HG02642 (cell line): ENCODE measurements around the gene HJV.

Source experiments
- ATAC-seq: cut with Tn5 transposase; IDR thresholded peaks from one replicate; pipeline ENCODE4 v1.9.1; 2021; ENCODE audit warnings: mild to moderate bottlenecking; ENCODE audit not compliant: unreplicated experiment, poor library complexity

HJV gene

GRCh38 chr1:146022403-146023127 is 1.0 kb upstream of the HJV start:
- no peak for ATAC-seq

GRCh38 chr1:146021050-146021445 is 487 bp downstream of the HJV start:
- ATAC-seq: no peak

- no peak for ATAC-seq
These were observed 1.2 kb downstream of the HJV start for GRCh38 chr1:146020058-146021049.

- ATAC-seq: no peak
These were observed 2.1 kb downstream of the HJV start for GRCh38 chr1:146019231-146020057.

- ATAC-seq: no peak
These were observed 4.6 kb downstream of the HJV start for GRCh38 chr1:146016891-146017290.

GRCh38 chr1:146013559-146013922 is 8.0 kb downstream of the HJV start:
- ATAC-seq: no peak

GRCh38 chr1:146012703-146013558 is 8.6 kb downstream of the HJV start:
- no peak for ATAC-seq

- no peak for ATAC-seq
These were observed 11.3 kb downstream of the HJV start for GRCh38 chr1:146010126-146010738.

- ATAC-seq: no peak
These were observed 13.9 kb downstream of the HJV start for GRCh38 chr1:146007489-146008133.

- no peak for ATAC-seq
These were observed 19.8 kb downstream of the HJV start for GRCh38 chr1:146001709-146002108.

- ATAC-seq: no peak
These were observed 22.1 kb downstream of the HJV start for GRCh38 chr1:145999321-146000024.

GRCh38 chr1:145997718-145998023 is 23.9 kb downstream of the HJV start:
- no peak for ATAC-seq

- peak; percentile 30 for ATAC-seq
These were observed 24.4 kb downstream of the HJV start for GRCh38 chr1:145997016-145997717.

GRCh38 chr1:145996433-145997015 is 25.0 kb downstream of the HJV start, which contains the start of gene TXNIP:
Gene TXNIP, minus strand, starts transcription at chr1:145996579. Its CDS starts 313 bp downstream, at chr1:145996266.
- ATAC-seq: peak; percentile 97

GRCh38 chr1:145995964-145996432 is 25.5 kb downstream of the HJV start:
- ATAC-seq: no peak

- no peak for ATAC-seq
These were observed 26.2 kb downstream of the HJV start for GRCh38 chr1:145995148-145995881.
